NCI-H345 treated with DMSO at 0.1 percent for 48 hours (cell line): ENCODE data around the gene ACP4.
A peak's percentile ranks its signal among the peaks of the same experiment; 100 is the strongest.

Experiments used
- DNase-seq: peaks from one replicate; lab custom pipeline; 2025; ENCODE audit not compliant: unreplicated experiment; lab: John Stamatoyannopoulos, UW

Gene ACP4

GRCh38 chr19:50820549-50821247 lies 30.5 kb downstream of the ACP4 start:
- no peak for DNase-seq

- DNase-seq: no peak
These were observed 31.0 kb downstream of the ACP4 start for GRCh38 chr19:50821248-50821612.

- DNase-seq: no peak
These were observed 31.4 kb downstream of the ACP4 start for GRCh38 chr19:50821622-50822021.

- no peak for DNase-seq
These were observed 32.5 kb downstream of the ACP4 start for GRCh38 chr19:50822661-50823208.

- no peak for DNase-seq
These were observed 33.3 kb downstream of the ACP4 start, which contains the start of gene KLK1 for GRCh38 chr19:50823389-50824042. Gene KLK1, minus strand, starts transcription at chr19:50823787. Its CDS starts 39 bp downstream, at chr19:50823748.

GRCh38 chr19:50826492-50827240 lies 36.5 kb downstream of the ACP4 start:
- DNase-seq: no peak

- no peak for DNase-seq
These were observed 37.3 kb downstream of the ACP4 start for GRCh38 chr19:50827476-50827875.

GRCh38 chr19:50829801-50830200 lies 39.6 kb downstream of the ACP4 start:
- no peak for DNase-seq

GRCh38 chr19:50830266-50831025 lies 40.2 kb downstream of the ACP4 start:
- no peak for DNase-seq

- no peak for DNase-seq
These were observed 40.8 kb downstream of the ACP4 start for GRCh38 chr19:50831026-50831396.

- DNase-seq: no peak
These were observed 42.5 kb downstream of the ACP4 start for GRCh38 chr19:50832666-50833065.

- no peak for DNase-seq
These were observed 43.0 kb downstream of the ACP4 start, which contains the start of gene KLK15 for GRCh38 chr19:50833117-50833801. Gene KLK15, minus strand, starts transcription at chr19:50833574. Its CDS starts 2,082 bp downstream, at chr19:50831492.

GRCh38 chr19:50833802-50834167 lies 43.6 kb downstream of the ACP4 start:
- DNase-seq: no peak

- peak; percentile 29 for DNase-seq
These were observed 45.0 kb downstream of the ACP4 start for GRCh38 chr19:50835103-50835784.

GRCh38 chr19:50835785-50836542 lies 45.7 kb downstream of the ACP4 start:
- peak; percentile 20 for DNase-seq

- no peak for DNase-seq
These were observed 46.5 kb downstream of the ACP4 start for GRCh38 chr19:50836543-50837195.

GRCh38 chr19:50837300-50837699 lies 47.1 kb downstream of the ACP4 start:
- DNase-seq: no peak

GRCh38 chr19:50838239-50838638 lies 48.0 kb downstream of the ACP4 start:
- no peak for DNase-seq
